ENCODE measurements around the gene CMTM4.
"Not testable (repeated sequence)": the region's sequence is repeated elsewhere in the genome, so short reads cannot be mapped to it uniquely, and the experiment has no call there.

CMTM4 gene

GRCh38 chr16:66668777-66669444 is 27.6 kb downstream of the CMTM4 start:
- no peak for DNase-seq

- DNase-seq, result no peak
These were observed 28.6 kb downstream of the CMTM4 start for GRCh38 chr16:66667944-66668343.

DNA sequence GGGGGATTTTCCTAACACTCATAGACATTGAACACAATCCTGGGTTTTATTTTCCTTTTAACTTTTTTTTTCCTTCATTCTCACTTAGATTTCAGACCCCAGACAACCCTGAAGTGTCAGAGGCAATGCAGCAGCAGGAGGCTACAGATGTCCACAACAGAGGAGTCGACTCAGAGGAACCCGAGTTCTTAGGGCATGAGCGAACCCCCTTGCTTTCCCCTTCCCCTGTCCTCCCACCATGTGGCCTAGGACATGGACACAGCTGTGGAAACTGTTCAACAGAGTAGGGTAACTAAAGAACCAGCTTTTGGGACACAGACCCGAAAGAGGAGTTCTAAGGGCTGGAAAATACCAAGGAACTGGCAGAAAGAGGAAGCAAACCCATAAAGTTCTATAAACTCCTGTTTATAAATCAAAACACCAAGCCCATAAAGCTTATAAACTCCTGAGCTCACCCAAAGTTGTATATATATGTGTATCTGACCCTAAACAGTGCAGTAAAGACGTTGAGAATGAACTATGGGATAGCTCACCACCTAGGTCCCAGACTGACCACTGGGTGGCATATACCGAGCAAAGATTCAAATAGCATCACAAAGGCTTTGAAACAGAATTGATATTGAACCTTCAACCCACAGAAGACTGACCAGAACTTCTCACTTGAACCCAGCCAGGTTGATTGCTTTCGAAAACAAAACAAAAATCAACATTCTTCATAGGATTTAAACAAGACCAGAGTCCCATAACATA is 33.9 kb downstream of the CMTM4 start:
- no peak for DNase-seq

DNA sequence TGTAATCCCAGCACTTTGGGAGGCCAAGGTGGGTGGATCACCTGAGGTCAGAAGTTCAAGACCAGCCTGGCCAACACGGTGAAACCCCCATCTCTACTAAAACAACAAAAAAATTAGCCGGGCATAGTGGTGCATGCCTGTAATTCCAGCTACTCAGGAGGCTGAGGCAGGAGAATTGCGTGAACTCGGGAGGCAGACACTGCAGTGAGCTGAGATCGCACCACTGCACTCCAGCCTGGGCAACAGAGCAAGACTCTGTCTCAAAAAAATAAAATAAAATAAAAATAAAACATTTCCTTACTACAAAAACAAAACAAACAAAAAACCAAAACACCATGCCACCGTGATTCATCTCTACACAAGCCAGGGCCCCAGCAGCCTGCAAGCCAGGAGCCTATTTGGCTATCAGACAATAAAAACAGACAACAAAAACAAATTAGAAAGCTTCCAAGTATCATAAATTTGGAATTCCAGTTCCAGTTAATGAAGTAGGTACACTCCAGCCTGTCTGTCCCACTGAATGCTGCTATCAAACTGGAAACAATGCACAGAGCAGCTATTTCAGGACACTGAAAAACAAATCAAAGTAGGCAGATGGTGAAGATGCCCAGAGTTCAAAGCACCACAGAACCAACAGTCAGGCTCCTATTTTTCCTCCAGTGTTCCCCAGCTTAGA is 34.7 kb downstream of the CMTM4 start:
- not testable (repeated sequence) for DNase-seq

DNA sequence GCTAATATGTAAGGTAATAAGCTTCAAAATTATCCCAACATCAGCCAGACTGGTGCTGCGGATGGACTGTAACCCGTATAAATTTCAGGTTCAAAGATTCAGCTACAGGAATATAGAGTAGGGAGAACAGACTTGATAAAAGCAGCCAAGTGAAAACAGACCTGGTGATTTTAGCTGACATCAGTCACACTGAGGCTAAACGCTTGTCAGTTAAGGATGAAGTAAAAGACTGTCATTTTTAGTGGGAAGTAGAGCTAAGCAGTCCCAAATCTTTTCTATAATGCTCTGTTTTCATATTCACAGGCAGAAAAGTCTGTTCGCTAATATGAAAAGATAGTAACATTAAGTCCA is 35.4 kb downstream of the CMTM4 start:
- no peak for DNase-seq

- no peak for DNase-seq
These were observed 35.9 kb downstream of the CMTM4 start for GRCh38 chr16:66660422-66661209.

GRCh38 chr16:66658860-66659190 is 37.7 kb downstream of the CMTM4 start:
- no peak for DNase-seq

DNA sequence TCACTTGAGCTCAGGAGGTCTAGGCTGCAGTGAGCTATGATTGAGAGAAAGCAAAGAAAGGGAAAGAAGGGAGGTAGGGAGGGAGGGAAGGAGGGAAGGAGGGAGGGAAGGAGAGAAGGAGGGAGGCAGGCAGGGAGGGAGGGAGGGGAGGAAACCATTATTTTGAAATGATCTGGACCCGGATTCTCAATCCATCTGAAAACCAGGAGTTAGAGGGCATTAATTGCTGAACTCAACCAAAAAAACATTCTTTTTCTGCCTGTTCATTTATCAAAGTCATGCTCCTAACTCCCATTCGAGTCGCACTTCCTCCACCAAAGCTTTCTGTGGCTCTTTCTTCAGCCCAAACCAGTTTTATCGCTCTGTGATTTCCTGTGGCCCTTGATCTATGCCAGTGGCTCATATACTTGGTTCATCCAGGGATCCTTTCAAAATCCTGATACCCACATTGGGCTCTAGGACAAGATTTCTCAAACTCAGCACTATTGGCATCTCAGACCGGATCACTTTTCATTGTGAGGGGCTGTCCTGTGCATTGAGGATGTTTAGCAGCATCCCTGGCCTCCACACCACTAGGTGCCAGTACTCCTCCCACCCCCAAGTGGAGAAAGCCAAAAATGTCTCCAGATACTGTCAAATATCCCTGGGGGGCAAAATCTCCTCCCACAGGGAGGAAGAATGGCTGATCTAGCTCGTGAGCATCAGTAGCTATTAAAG is 38.2 kb downstream of the CMTM4 start:
- no peak for DNase-seq

- no peak for DNase-seq
These were observed 40.0 kb downstream of the CMTM4 start for GRCh38 chr16:66656547-66656946.

GRCh38 chr16:66653581-66654350 is 42.8 kb downstream of the CMTM4 start:
- DNase-seq, result no peak

GRCh38 chr16:66652661-66653360 is 43.7 kb downstream of the CMTM4 start:
- DNase-seq, result no peak

DNA sequence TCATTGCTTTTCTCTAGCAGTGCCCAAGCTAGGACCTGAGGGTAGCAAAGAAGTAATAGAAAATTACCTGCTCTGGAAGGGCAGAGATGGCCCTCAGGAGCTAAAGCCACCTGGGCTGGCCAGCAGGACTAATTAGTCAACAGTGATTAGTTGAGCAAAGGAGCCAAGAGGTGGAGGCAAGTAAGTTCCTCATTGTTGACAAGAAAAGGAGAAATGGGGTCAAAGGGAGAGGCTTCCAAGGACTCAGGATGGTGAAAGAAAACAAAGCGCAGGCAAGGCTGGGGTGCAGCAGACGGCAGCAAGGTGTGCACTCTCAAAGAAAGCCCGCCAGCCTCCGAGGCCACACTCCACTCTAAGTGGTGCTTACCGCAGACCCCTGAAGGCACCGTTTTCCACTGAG is 44.6 kb downstream of the CMTM4 start:
- DNase-seq, result no peak

DNA sequence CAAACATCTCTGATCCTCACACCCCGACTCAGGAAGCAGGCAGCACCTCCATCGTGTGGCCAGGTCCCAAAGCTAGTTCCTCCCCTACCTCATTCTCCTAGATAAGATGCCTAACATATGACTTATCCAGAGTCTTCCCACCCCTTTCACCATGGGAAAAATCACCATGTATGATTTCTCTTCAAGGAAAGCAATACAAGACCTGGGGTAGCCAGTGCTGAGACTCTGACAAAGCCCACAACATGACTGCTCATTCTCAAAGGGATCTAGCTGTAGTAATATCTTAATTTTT is 45.1 kb downstream of the CMTM4 start:
- DNase-seq, result no peak

DNA sequence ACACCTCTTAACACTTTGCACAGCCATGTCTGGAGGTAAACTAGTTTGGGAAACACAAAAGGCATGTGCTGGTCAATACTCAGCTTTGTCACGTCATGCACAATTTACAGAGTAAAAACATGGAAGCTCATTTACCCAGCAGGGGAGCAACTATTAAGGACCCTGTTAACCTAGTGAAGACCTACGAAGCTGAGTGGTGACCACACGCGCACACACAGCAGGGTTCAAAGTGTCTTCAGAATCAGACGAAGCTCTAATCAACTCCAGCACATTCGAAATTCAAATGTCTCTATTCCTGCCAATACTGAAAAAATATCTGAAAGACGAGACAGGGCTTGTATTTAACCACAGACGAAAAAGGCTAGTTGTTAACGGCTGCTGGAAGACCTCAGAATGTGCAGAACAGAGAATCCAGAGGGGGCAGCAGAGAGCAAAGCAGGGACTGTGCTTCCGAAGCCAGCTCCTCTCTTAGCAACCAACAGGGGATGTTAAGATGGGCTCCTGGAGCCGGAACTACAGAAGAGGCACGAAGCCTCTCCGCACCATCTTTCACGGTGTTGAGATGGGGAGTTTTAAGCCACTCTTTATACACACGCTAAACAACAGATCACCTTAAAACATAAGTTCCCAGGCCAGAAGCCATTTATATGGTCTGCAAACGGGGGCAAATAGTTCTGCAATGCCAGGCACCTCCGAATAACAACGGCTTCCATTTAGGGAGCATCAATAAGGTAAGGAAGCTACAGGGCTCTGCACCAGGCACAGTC is 45.7 kb downstream of the CMTM4 start:
- peak; percentile 81 to 83 for DNase-seq

GRCh38 chr16:66649636-66650205 is 46.8 kb downstream of the CMTM4 start:
- no peak for DNase-seq

DNA sequence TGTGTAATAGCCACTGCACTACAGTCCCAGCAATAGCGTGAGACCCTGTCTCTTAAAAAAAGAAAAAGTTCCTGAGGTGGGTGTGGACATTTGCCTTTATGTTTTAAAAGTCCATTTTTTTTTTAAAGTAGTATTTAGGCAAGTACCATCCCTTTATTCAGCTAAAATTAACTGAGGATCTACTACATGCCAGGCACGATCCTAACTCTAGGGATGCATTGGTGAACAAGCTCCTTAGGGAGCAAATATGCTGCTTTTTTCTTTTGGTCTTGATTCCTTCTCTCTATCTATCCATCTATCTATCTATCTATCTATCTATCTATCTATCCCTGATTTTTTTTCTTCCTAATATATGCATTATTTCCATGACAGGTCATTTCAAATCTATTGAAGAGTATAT is 47.4 kb downstream of the CMTM4 start:
- no peak for DNase-seq

DNA sequence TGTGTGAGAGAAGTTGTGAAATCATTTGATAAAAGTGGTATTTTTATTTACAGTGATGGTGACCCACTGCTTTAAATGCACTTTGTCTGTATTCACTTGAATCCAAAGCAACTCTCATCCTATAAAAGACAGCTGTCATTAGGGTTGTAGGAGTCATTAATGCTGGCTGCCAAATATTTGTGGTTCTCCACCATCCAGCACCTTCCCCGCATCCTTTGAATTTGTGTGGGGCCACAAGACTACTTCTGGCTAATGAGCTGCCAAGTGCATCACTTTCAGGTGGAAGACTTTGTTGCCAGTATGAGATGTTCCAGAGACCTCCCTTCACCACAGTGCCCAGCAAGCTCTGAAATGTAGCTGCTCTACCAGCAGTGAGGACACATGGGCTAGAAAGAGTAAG is 48.7 kb downstream of the CMTM4 start:
- DNase-seq, result no peak

DNA sequence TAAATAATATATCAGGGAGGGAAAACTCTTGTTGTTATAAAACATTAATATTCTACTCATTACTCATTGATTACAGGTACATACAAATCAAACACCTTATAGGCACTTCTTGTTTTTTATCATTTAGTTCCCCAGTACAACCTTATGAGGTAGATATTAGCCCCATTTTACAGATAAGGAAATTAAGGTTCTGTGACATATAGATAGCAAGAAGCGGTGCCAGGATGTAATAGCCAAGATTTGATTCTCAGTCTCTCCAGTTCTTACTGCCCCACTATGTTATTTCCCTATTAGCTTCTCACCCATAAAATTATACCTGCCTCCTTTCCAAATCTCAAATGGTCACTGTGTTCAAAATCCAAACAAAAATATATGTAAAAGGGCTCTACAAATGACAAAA is 55.2 kb downstream of the CMTM4 start:
- DNase-seq, result no peak

DNA sequence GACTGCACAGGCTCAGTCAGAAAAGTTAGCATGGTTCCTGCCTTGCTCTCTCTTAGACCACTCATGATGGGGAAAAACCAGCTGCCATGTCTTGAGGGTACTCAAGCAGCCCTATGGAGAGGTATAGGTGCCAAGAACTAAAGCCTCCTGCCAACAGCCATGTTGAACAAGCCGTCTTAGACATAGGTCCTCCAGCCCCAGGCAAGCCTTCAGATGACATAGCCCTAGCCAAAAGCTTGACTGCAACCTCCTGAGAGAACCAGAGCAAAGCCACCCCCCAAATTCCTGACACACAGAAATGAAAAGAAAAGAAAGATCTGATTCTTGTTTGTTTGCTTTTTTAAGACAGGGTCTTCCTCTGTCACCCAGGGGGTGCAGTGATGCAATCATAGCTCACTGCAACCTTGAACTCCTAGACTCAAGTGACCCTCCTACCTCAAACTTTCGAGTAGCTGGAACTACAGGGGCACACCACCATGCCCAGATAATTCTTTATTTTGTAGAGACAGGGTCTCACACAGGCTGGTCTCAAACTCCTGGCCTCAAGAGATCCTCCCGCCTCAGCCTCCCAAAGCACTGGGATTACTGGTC is 55.7 kb downstream of the CMTM4 start:
- DNase-seq, result no peak

Measured in CD4-positive, alpha-beta T cell treated with Interferon alpha-2 for 1 hour (primary cell).